ENCODE results near the gene FKBP5.

The FKBP5 gene

DNA sequence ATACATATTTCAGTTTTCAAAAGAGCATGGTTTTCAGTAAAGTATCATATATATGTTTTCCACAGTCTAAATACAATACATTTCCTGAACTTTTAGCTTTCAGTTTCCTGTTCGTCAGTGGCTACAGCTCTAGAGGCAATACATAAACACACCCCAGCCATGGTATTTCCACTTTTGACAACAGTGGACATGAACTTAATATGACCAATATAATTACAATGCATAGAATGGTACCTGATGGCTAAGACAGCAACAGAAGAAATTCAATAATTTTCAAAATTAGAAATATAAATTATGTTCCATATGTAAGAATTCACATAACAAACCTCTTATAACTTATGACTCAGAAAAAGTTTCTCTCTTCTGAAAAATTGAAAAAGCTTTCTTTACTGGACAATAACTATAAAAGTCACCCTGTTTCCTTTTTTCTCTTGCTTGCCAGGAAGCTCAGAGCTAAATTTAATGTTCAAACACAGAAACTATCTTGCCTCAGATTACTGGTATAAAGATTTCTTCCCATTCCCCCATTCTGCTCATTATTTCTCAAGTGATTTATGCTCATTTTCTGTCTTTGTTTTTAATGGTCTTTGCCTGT lies 19.2 kb downstream of the FKBP5 start:
- H3K4me3 ChIP-seq (ENCODE audit: low read depth, low read length) = no peak overlapping the region
- no peak for DNase-seq (ENCODE audit: low read depth)
- TF ChIP-seq, protein P1, sequence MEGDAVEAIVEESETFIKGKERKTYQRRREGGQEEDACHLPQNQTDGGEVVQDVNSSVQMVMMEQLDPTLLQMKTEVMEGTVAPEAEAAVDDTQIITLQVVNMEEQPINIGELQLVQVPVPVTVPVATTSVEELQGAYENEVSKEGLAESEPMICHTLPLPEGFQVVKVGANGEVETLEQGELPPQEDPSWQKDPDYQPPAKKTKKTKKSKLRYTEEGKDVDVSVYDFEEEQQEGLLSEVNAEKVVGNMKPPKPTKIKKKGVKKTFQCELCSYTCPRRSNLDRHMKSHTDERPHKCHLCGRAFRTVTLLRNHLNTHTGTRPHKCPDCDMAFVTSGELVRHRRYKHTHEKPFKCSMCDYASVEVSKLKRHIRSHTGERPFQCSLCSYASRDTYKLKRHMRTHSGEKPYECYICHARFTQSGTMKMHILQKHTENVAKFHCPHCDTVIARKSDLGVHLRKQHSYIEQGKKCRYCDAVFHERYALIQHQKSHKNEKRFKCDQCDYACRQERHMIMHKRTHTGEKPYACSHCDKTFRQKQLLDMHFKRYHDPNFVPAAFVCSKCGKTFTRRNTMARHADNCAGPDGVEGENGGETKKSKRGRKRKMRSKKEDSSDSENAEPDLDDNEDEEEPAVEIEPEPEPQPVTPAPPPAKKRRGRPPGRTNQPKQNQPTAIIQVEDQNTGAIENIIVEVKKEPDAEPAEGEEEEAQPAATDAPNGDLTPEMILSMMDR (IDR thresholded peaks at IDR 0.05; ENCODE audit: control insufficient read depth, extremely low read depth, insufficient read depth) = no peak

DNA sequence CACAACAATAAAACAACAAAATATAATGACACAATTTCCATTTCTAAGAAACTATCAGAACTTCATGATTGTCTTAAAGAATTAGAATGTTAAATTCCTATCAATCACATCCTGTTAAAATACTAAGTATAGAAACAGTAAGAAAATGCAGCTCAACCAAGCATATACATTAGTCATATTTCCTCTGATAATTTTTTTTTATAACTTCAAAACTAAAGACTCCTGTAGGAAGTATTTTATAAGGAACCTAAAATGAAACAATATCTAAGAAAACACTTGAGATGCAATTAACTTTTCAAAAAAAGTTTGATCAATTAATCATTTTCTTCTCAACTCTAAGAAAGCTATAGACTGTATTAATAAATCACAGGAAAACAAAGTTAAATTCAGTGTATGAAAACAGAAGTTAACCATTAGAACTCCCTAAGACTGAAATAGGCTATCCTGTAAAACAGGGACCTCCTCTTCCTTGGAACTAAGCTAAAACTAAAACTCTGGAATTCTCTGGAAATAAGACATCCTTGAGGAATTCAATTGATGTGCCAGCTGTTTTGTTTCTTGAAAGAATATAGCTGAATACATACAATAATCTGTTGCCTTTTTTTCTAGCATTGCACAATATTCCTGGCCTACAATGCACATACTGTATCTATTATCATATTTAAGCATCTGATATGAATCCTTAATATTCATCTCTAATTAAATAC lies 19.8 kb downstream of the FKBP5 start:
- H3K4me3 ChIP-seq (ENCODE audit: low read depth, low read length) = no peak overlapping the region

DNA sequence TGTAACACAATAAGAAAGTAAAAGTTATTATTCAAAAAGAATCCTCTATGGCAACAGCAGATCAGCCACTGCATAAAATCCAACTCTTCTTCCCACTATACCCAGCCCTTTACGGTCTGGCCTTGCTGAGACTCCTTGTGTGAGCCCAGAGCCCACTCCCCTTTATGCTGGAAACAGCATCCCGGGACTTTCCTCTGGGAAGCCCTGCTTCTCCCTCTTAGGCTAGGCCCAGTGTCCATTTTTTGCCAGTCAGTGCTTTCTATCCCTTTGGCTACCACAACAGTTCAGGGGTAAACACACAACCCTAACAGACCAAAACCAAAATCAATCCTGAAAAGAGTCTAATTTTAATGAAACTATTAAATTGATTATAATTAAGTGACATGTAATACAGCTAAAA lies 20.6 kb downstream of the FKBP5 start:
- TF ChIP-seq, protein P1 (IDR thresholded peaks at IDR 0.05; ENCODE audit: control insufficient read depth, extremely low read depth, insufficient read depth) = no peak
- H3K4me3 ChIP-seq (ENCODE audit: low read depth, low read length) = no peak overlapping the region
- DNase-seq (ENCODE audit: low read depth) = no peak

More for the DNA sequence above, 19.8 kb downstream of the FKBP5 start:
- TF ChIP-seq, protein P1 (IDR thresholded peaks at IDR 0.05; ENCODE audit: control insufficient read depth, extremely low read depth, insufficient read depth) = no peak
- DNase-seq (ENCODE audit: low read depth) = no peak

DNA sequence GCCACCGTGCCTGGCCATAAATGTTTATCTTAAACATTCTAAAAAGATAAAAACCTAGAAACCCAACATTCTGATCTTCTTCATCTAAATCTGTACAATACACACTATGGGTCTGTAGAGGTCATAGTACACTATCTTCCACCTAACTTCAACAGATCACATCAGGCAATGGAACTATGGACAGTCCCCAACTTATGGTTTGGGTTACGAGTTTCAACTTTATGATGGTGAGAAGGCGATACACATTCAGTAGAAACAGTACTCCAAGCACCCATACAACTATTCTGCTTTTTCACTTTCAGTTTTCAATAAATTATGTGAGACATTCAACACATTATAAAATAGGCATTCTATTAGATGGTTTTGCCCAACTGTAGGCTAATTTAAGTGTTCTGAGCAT lies 23.1 kb downstream of the FKBP5 start:
- TF ChIP-seq, protein P1 (IDR thresholded peaks at IDR 0.05; ENCODE audit: control insufficient read depth, extremely low read depth, insufficient read depth) = no peak
- H3K4me3 ChIP-seq (ENCODE audit: low read depth, low read length) = no peak overlapping the region
- no peak for DNase-seq (ENCODE audit: low read depth)

DNA sequence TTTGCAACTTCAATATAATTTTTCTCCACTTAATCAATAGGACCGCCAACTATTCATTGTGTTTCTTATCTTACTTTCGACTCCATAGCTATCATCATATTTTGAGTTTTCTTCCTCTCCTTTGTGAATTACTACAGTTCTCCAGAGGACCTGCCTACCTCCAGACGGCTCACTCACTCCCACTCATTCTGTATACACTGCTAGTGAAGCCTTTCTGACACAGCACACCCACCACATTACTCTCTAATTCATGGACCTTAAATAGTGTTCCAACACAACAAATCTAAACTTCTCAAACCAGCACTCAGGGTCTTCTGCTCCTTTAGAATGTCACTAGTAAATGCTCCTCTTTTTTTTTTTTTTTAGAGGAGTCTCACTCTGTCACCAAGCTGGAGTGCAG lies 23.8 kb downstream of the FKBP5 start:
- DNase-seq (ENCODE audit: low read depth) = no peak
- H3K4me3 ChIP-seq (ENCODE audit: low read depth, low read length) = no peak overlapping the region

DNA sequence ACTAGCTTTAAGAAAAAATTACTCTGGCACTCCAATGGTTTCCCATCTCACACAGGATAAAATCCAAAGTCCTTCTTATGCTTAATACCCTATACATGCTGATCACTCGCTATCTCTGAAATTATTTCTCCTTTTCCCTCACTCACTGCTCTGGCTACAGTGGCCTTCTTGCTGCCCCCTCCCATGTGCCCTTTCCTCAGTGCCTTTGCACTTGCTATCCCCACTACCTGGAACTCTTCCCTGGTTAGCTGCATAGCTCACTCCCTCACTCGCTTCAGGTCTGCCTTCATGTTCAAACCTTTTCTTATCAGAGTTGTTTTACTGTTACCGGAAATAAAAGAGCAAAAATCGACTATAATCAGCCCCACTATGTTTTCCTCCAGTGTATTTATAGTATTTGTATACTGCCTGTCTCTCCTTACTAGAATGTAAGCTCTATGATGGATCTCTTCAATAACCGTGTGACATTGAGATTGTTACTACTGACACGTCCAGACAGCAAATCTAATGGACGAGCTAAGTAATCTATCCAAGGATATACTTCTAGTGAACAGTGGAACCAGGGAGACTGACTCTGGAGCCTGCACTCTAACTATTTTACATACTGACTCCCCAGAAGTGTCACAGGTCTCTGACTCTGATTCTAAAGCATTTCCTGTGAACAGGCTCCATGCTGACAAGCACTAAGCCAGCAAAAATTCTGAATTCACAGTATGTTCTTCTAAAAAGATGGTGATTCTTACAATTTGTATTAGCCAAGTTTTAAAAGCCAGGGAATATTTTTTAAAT lies 25.1 kb downstream of the FKBP5 start:
- DNase-seq (ENCODE audit: low read depth) = no peak
- TF ChIP-seq, protein P1 (IDR thresholded peaks at IDR 0.05; ENCODE audit: control insufficient read depth, extremely low read depth, insufficient read depth) = no peak
- no peak overlapping the region for H3K4me3 ChIP-seq (ENCODE audit: low read depth, low read length)

More for the DNA sequence above, 23.8 kb downstream of the FKBP5 start:
- TF ChIP-seq, protein P1 (IDR thresholded peaks at IDR 0.05; ENCODE audit: control insufficient read depth, extremely low read depth, insufficient read depth) = no peak
